Smooth muscle cell (in vitro differentiated cells): ENCODE data around the gene PXT1. TPM values are rescaled to one million over a fixed set of nuclear protein-coding genes. Genes with fewer than 3 reads are reported as not detected.

Experiments used
- DNase-seq: peaks from one replicate; lab custom pipeline; 2025; ENCODE audit not compliant: unreplicated experiment; lab: John Stamatoyannopoulos, UW
- H2AFZ ChIP-seq: fragments of 200-600 bp; sonication (generic); 2 replicates; pipeline ENCODE4 v1.6.0; 2016; ENCODE audit warnings: antibody characterized with exemption, low read depth, mild to moderate bottlenecking
- H3F3A ChIP-seq: fragments of 200-600 bp; sonication (generic); 2 replicates; pipeline ENCODE4 v1.6.0; 2017; ENCODE audit warnings: antibody characterized with exemption, low read depth
- H3K27ac ChIP-seq: fragments of 200-600 bp; sonication (generic); 2 replicates; pipeline ENCODE4 v1.5.1; 2016; ENCODE audit warnings: low read depth, mild to moderate bottlenecking
- H3K27me3 ChIP-seq: fragments of 200-600 bp; sonication (generic); 2 replicates; pipeline ENCODE4 v1.6.1; 2016; ENCODE audit warnings: low read depth, mild to moderate bottlenecking
- H3K36me3 ChIP-seq: fragments of 200-600 bp; sonication (generic); 2 replicates; pipeline ENCODE4 v1.5.1; 2016; ENCODE audit warnings: low read depth
- H3K4me1 ChIP-seq: fragments of 200-600 bp; sonication (generic); 2 replicates; pipeline ENCODE4 v1.5.1; 2016; ENCODE audit warnings: low read depth
- H3K4me2 ChIP-seq: fragments of 200-600 bp; sonication (generic); 2 replicates; pipeline ENCODE4 v1.6.0; 2016; ENCODE audit warnings: mild to moderate bottlenecking
- H3K4me3 ChIP-seq: fragments of 200-600 bp; sonication (generic); 2 replicates; pipeline ENCODE4 v1.5.1; 2016; ENCODE audit warnings: mild to moderate bottlenecking
- H3K79me2 ChIP-seq: fragments of 200-600 bp; sonication (generic); 2 replicates; pipeline ENCODE4 v1.6.0; 2016; ENCODE audit warnings: low read depth, mild to moderate bottlenecking
- H3K9ac ChIP-seq: fragments of 200-600 bp; sonication (generic); 2 replicates; pipeline ENCODE4 v1.6.0; 2016; ENCODE audit warnings: low read depth
- H3K9me3 ChIP-seq: fragments of 200-600 bp; sonication (generic); replicated peaks from 2 replicates; pipeline ENCODE4 v1.5.1; 2016; ENCODE audit warnings: low read depth
- H4K20me1 ChIP-seq: fragments of 200-600 bp; sonication (generic); 2 replicates; pipeline ENCODE4 v1.6.0; 2016; ENCODE audit warnings: low read depth
- CTCF ChIP-seq: fragments of 200-600 bp; sonication (generic); IDR thresholded peaks from 2 replicates; pipeline ENCODE4 v1.5.1; 2017; ENCODE audit warnings: borderline replicate concordance, mild to moderate bottlenecking, antibody characterized with exemption; ENCODE audit not compliant: insufficient read depth, poor library complexity, severe bottlenecking
- WGBS: methylation state at CpG from one replicate; pipeline ENCODE4 v1.1.7; 2016; ENCODE audit warnings: low lambda C conversion rate; 5-methylcytosine and 5-hydroxymethylcytosine counted together
- polyA plus RNA-seq: library from polyadenylated mRNA; unstranded; fragments of >200 nt; fragmentation: Nextera tagmentation; extraction: Ambion mirVana; gene quantifications from 2 replicates; pipeline ENCODE4 v1.2.1, GENCODE V29; 2016
- total RNA-seq: library from RNA; depleted of rRNA; stranded (reverse); fragments of >200 nt; gene quantifications from 2 replicates; pipeline ENCODE4 v1.2.3, GENCODE V29; 2014

PXT1 gene
- total and polyA plus RNA-seq, 2 experiments from 2014 or later: not detected

- Histone ChIP-seq H3K4me3 (peak within 1 kb of the TSS; percentile 52), H3K79me2 (no peaks in the 10 kb centered on the region), H4K20me1 (no peaks in the 10 kb centered on the region), H3K36me3 (no peaks in the 10 kb centered on the region), H3K9me3 (no peaks in the 10 kb centered on the region), H3K4me2 (peak within 1 kb of the TSS; percentile 87), H3F3A (no peaks in the 10 kb centered on the region), H3K27ac (no peak within 1 kb of the TSS), H3K9ac (peak within 1 kb of the TSS; percentile 39), H3K27me3 (peaks cover 67% of the 10 kb centered on the region), H3K4me1 (no peaks in the 10 kb centered on the region), H2AFZ (peak within 1 kb of the TSS; percentile 88)
- no peak for DNase-seq
- WGBS: 12% methylated on average over 58 of the region's 65 CpGs
- no peak for TF ChIP-seq CTCF
Observed at GRCh38 chr6:36387440-36388303, 55.0 kb downstream of the PXT1 start, which contains the start of gene ETV7. Gene ETV7 (minus strand): TSS chr6:36387669. CDS start chr6:36387541, 128 bp downstream.

- Histone ChIP-seq H3F3A (no peaks in the 10 kb centered on the region), H3K36me3 (no peaks in the 10 kb centered on the region), H3K27ac (no peak overlapping the region), H3K79me2 (no peaks in the 10 kb centered on the region), H3K27me3 (peaks cover 63% of the 10 kb centered on the region), H3K9ac (peak overlapping the region; percentile 39), H2AFZ (peak overlapping the region; percentile 88), H3K4me3 (peak overlapping the region; percentile 52), H3K4me2 (peak overlapping the region; percentile 87), H4K20me1 (no peaks in the 10 kb centered on the region), H3K9me3 (no peaks in the 10 kb centered on the region), H3K4me1 (no peaks in the 10 kb centered on the region)
- no peak for TF ChIP-seq CTCF
- WGBS: 13% methylated on average over 33 of the region's 33 CpGs
- DNase-seq: peak; percentile 9
Observed at GRCh38 chr6:36386495-36387439, 55.9 kb downstream of the PXT1 start.

DNA sequence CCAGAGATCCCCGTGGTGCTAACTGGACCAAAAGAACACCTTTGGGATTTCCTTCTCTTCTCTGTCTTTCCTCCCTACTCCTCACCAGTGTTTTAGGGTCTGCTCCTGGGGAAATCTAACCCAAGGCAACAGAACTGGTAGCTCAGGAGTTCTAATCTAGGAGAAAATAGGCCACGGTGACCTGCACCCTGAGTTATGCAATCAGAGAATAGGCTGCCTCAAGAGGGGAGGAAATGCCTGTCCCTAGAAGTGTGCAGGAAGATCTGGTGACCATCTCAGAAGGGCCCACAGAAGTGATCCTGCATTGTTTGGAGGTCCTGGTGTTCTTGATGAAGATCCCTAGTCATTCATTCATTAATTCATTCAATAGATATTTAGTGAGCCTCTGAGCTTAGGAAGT lies 58.6 kb downstream of the PXT1 start:
- Histone ChIP-seq H3F3A (no peaks in the 10 kb centered on the region), H3K36me3 (no peaks in the 10 kb centered on the region), H3K9ac (no peak overlapping the region), H3K9me3 (no peaks in the 10 kb centered on the region), H3K27ac (no peak overlapping the region), H3K27me3 (peaks cover 49% of the 10 kb centered on the region), H2AFZ (no peak overlapping the region), H4K20me1 (no peaks in the 10 kb centered on the region), H3K4me2 (no peak overlapping the region), H3K4me1 (no peaks in the 10 kb centered on the region), H3K4me3 (no peak overlapping the region), H3K79me2 (no peaks in the 10 kb centered on the region)
- no peak for TF ChIP-seq CTCF
- no peak for DNase-seq
- WGBS: 92% methylated on average over 2 of the region's 2 CpGs
